ENCODE results near the gene NRROS. TPM values are rescaled to one million over a fixed set of nuclear protein-coding genes. Genes with fewer than 3 reads are reported as not detected.
"Not testable (repeated sequence)": the region's sequence is repeated elsewhere in the genome, so short reads cannot be mapped to it uniquely, and the experiment has no call there.

Gene NRROS
- total and polyA plus RNA-seq, 3 experiments from 2014 or later = 3.5 to 17.0 (median 15.6) TPM

GRCh38 chr3:196634829-196635228, 4.7 kb upstream of the NRROS start:
- H3K27me3 Mint-ChIP-seq = no peaks in the 10 kb centered on the region
- CTCF ChIA-PET = interaction anchor here (1.4 kb wide), 1 partner anchor 25 kb away, joined by 6 read pairs; no protein-coding TSS in a partner anchor
- H3K9me3 Mint-ChIP-seq = no peaks in the 10 kb centered on the region
- no peak for DNase-seq
- no peak overlapping the region for H3K27ac ChIP-seq (ENCODE audit: low read depth, low read length)
- peak overlapping the region in 4 of 8 donors; percentile 63 to 79 (median 73) for H3K27ac Mint-ChIP-seq
- POLR2A ChIA-PET = no interaction called here
- H3K4me3 Mint-ChIP-seq = no peak overlapping the region
- no peaks in the 10 kb centered on the region for H3K36me3 ChIP-seq (ENCODE audit: insufficient read depth, low read length)
- peaks cover 0 to 8% (median 0%) of the 10 kb centered on the region in 3 donors for H3K36me3 Mint-ChIP-seq
- peaks cover 54 to 75% (median 69%) of the 10 kb centered on the region in 3 donors for H3K4me1 Mint-ChIP-seq
- no peak overlapping the region for H3K4me3 ChIP-seq (ENCODE audit: low read length)
- H3K9me3 ChIP-seq (ENCODE audit: low read length) = no peaks in the 10 kb centered on the region
- no peaks in the 10 kb centered on the region for H3K27me3 ChIP-seq (ENCODE audit: insufficient read depth, low read length, poor library complexity, severe bottlenecking)
- H3K4me1 ChIP-seq (ENCODE audit: insufficient read depth, low read length) = peaks cover 39% of the 10 kb centered on the region

- Histone ChIP-seq H3K27ac (ENCODE audit: low read depth, low read length) (no peak overlapping the region), H3K27me3 (ENCODE audit: insufficient read depth, low read length, poor library complexity, severe bottlenecking) (no peaks in the 10 kb centered on the region), H3K9me3 (ENCODE audit: low read length) (no peaks in the 10 kb centered on the region), H3K4me3 (ENCODE audit: low read length) (no peak overlapping the region), H3K36me3 (ENCODE audit: insufficient read depth, low read length) (no peaks in the 10 kb centered on the region), H3K4me1 (ENCODE audit: insufficient read depth, low read length) (peaks cover 36% of the 10 kb centered on the region)
- Mint-ChIP-seq H3K4me3 (peak overlapping the region in 5 of 7 donors; percentile 11 to 88 (median 53)), H3K36me3 (peaks cover 0 to 13% (median 0%) of the 10 kb centered on the region in 3 donors), H3K9me3 (no peaks in the 10 kb centered on the region), H3K27me3 (no peaks in the 10 kb centered on the region), H3K4me1 (peaks cover 52 to 74% (median 68%) of the 10 kb centered on the region in 3 donors), H3K27ac (peak overlapping the region; percentile 15 to 95 (median 74))
- no peak for DNase-seq
- ChIA-PET CTCF (interaction anchor here (1.4 to 1.9 kb wide), 3 partner anchors 13 to 347 kb away, joined by 3 to 8 read pairs (median 4); no protein-coding TSS in a partner anchor), POLR2A (interaction anchor here (0.6 kb wide), 1 partner anchor 371 kb away, joined by 3 read pairs; no protein-coding TSS in a partner anchor)
These were observed 2.8 kb upstream of the NRROS start for GRCh38 chr3:196636369-196637349.

GRCh38 chr3:196637941-196638340, 1.6 kb upstream of the NRROS start:
- peaks cover 54 to 76% (median 73%) of the 10 kb centered on the region in 3 donors for H3K4me1 Mint-ChIP-seq

DNA sequence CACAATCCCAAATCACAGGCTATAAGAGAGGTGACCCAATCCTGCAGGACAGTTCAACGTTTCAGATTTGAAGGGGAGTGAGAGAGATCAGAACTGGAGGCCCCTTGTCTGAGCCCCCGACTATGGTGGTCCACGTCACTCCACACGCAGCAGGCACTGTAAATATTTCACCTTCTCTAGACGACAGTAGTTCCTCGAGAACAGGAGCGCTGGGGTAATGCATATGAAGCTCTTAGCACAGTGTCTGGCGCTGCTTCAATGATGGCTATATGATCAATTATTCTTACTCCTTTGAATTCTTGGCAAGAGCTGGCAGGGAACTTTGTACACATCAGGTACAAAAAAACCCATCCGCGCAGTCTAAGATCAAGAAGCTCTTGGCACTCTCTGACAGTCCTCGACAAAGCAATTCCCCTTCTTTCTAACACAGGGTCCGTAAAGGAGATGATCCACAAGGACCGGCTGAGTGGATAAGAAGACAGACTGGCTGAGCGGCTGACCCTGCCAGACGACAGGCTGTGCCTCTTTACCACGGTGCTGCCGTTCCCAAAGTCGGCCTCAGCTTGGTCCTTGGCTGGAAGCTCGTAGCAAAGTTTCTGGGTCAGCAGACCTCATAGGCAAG, 522 bp upstream of the NRROS start:
- peak overlapping the region; percentile 86 for H3K4me3 ChIP-seq (ENCODE audit: low read length)
- no peaks in the 10 kb centered on the region for H3K27me3 ChIP-seq (ENCODE audit: insufficient read depth, low read length, poor library complexity, severe bottlenecking)
- Mint-ChIP-seq H3K27ac (peak overlapping the region; percentile 69 to 97 (median 91)), H3K9me3 (no peaks in the 10 kb centered on the region), H3K27me3 (no peaks in the 10 kb centered on the region), H3K4me1 (peaks cover 57 to 77% (median 73%) of the 10 kb centered on the region in 3 donors), H3K4me3 (peak overlapping the region; percentile 71 to 98 (median 86)), H3K36me3 (peaks cover 0 to 12% (median 4%) of the 10 kb centered on the region in 3 donors)
- H3K27ac ChIP-seq (ENCODE audit: low read depth, low read length) = peak overlapping the region; percentile 44
- H3K4me1 ChIP-seq (ENCODE audit: insufficient read depth, low read length) = peaks cover 44% of the 10 kb centered on the region
- no peaks in the 10 kb centered on the region for H3K36me3 ChIP-seq (ENCODE audit: insufficient read depth, low read length)
- DNase-seq = peak in 1 of 5 donors; percentile 26
- ChIA-PET CTCF (interaction anchor here (1.0 to 4.9 kb wide), 6 partner anchors 9 to 46 kb away, joined by 3 to 27 read pairs (median 4); no protein-coding TSS in a partner anchor), POLR2A (interaction anchor here (1.0 to 1.3 kb wide), 3 partner anchors 12 to 101 kb away, joined by 3 read pairs; partner anchors contain the start of genes CEP19, PAK2 and PIGX)
- H3K9me3 ChIP-seq (ENCODE audit: low read length) = no peaks in the 10 kb centered on the region

More at GRCh38 chr3:196637941-196638340, 1.6 kb upstream of the NRROS start:
- H3K4me1 ChIP-seq (ENCODE audit: insufficient read depth, low read length) = peaks cover 43% of the 10 kb centered on the region
- H3K27me3 Mint-ChIP-seq; H3K36me3 Mint-ChIP-seq; H3K36me3 ChIP-seq (ENCODE audit: insufficient read depth, low read length); H3K9me3 Mint-ChIP-seq; POLR2A ChIA-PET; H3K27me3 ChIP-seq (ENCODE audit: insufficient read depth, low read length, poor library complexity, severe bottlenecking); H3K9me3 ChIP-seq (ENCODE audit: low read length); H3K27ac ChIP-seq (ENCODE audit: low read depth, low read length); DNase-seq; H3K4me3 ChIP-seq (ENCODE audit: low read length): not testable (repeated sequence)
- Mint-ChIP-seq H3K4me3 (peak overlapping the region; percentile 34 to 96 (median 61)), H3K27ac (peak overlapping the region; percentile 65 to 95 (median 90))
- CTCF ChIA-PET = interaction anchor here (1.2 to 4.9 kb wide), 6 partner anchors 8 to 47 kb away, joined by 3 to 27 read pairs (median 4); no protein-coding TSS in a partner anchor

GRCh38 chr3:196640297-196641018, 964 bp downstream of the NRROS start:
- Histone ChIP-seq H3K4me1 (ENCODE audit: insufficient read depth, low read length) (peaks cover 59% of the 10 kb centered on the region), H3K36me3 (ENCODE audit: insufficient read depth, low read length) (no peaks in the 10 kb centered on the region), H3K27me3 (ENCODE audit: insufficient read depth, low read length, poor library complexity, severe bottlenecking) (no peaks in the 10 kb centered on the region), H3K9me3 (ENCODE audit: low read length) (no peaks in the 10 kb centered on the region), H3K27ac (ENCODE audit: low read depth, low read length) (peak overlapping the region; percentile 71), H3K4me3 (ENCODE audit: low read length) (peak overlapping the region; percentile 86)
- Mint-ChIP-seq H3K9me3 (no peaks in the 10 kb centered on the region), H3K36me3 (peaks cover 0 to 17% (median 9%) of the 10 kb centered on the region in 3 donors), H3K27ac (peak overlapping the region; percentile 69 to 97 (median 93)), H3K4me1 (peaks cover 68 to 84% (median 83%) of the 10 kb centered on the region in 3 donors), H3K27me3 (no peaks in the 10 kb centered on the region), H3K4me3 (peak overlapping the region; percentile 71 to 98 (median 86))
- DNase-seq = peak in 1 of 5 donors; percentile 13
- ChIA-PET CTCF (interaction anchor here (1.7 to 4.9 kb wide), 3 partner anchors 9 to 45 kb away, joined by 4 to 27 read pairs (median 17); no protein-coding TSS in a partner anchor), POLR2A (interaction anchor here (1.0 to 1.3 kb wide), 6 partner anchors 9 to 99 kb away, joined by 3 to 8 read pairs (median 3); partner anchors contain the start of genes CEP19, PAK2 and PIGX)

DNA sequence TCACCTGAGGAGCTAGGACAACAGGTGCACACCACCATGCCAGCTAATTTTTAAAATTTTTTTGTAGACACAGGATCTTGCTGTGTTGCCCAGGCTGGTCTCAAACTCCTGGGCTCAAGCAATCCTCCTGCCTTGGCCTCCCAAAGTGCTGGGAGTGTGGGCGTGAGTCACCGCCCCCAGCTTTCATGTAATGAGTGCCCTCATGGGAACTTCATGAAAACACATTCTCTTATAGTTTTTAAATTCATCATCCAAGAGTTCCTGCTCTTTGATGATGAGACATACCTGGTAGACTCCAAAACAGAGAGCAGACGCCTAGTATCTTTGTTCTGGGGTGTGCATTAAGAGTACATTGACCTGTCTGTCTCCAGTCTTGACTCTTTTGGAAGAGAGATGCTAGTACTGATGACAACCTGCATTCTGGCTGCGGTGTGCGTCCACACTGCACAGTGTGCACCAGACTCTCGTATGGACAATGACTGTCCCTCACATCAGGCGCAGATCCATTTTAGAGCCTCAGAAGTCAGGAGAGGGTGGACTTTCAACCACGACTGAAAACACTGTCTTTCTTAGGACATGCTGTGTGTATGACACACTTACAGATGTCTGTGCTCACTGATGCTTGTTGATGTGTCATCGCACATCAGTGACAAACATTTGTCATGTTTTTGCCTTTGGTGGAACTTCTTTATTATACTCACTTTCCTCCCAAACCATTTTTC, 2.0 kb downstream of the NRROS start:
- POLR2A ChIA-PET = interaction anchor here (1.1 to 1.2 kb wide), 2 partner anchors 8 to 10 kb away, joined by 3 to 8 read pairs; no protein-coding TSS in a partner anchor
- H3K4me3 ChIP-seq (ENCODE audit: low read length) = peak overlapping the region; percentile 29
- H3K9me3 Mint-ChIP-seq = no peaks in the 10 kb centered on the region

More for the DNA sequence above, 2.0 kb downstream of the NRROS start:
- Mint-ChIP-seq H3K36me3 (peaks cover 0 to 24% (median 9%) of the 10 kb centered on the region in 3 donors), H3K4me3 (peak overlapping the region; percentile 71 to 98 (median 86)), H3K27ac (peak overlapping the region; percentile 3 to 97 (median 90)), H3K4me1 (peaks cover 73 to 87% (median 86%) of the 10 kb centered on the region in 3 donors), H3K27me3 (no peaks in the 10 kb centered on the region)
- DNase-seq = peak in 1 of 5 donors; percentile 8
- no peaks in the 10 kb centered on the region for H3K9me3 ChIP-seq (ENCODE audit: low read length)
- H3K36me3 ChIP-seq (ENCODE audit: insufficient read depth, low read length) = no peaks in the 10 kb centered on the region
- CTCF ChIA-PET = interaction anchor here (0.6 to 4.9 kb wide), 3 partner anchors 32 to 44 kb away, joined by 3 to 27 read pairs (median 17); no protein-coding TSS in a partner anchor
- H3K27ac ChIP-seq (ENCODE audit: low read depth, low read length) = no peak overlapping the region
- H3K4me1 ChIP-seq (ENCODE audit: insufficient read depth, low read length) = peaks cover 64% of the 10 kb centered on the region
- H3K27me3 ChIP-seq (ENCODE audit: insufficient read depth, low read length, poor library complexity, severe bottlenecking) = no peaks in the 10 kb centered on the region

Measured in CD8-positive, alpha-beta memory T cell (primary cell).